Peyer's patch (tissue), 4 donors: ENCODE results near the gene FUT2. TPM values are rescaled to one million over a fixed set of nuclear protein-coding genes. Genes with fewer than 3 reads are reported as not detected.
"Not testable (repeated sequence)": the region's sequence is repeated elsewhere in the genome, so short reads cannot be mapped to it uniquely, and the experiment has no call there.

ENCODE experiments used
- DNase-seq, 3 donors: peaks; one replicate each; pipeline ENCODE4 v3.0.0-alpha.2; 2017 to 2019
- H3K27ac ChIP-seq, 4 donors: fragments of 200-600 bp; sonication (generic); one replicate each; pipeline ENCODE4 v1.5.1; 2016 to 2019
- H3K27me3 ChIP-seq, 2 donors: fragments of 200-600 bp; sonication (generic); one replicate each; pipeline ENCODE4 v1.5.1; 2019
- H3K36me3 ChIP-seq, 3 donors: fragments of 200-600 bp; sonication (generic); one replicate each; pipeline ENCODE4 v1.5.1; 2016 to 2019
- H3K4me1 ChIP-seq, 4 donors: fragments of 200-600 bp; sonication (generic); one replicate each; pipeline ENCODE4 v1.5.1; 2016 to 2019
- H3K4me3 ChIP-seq, 4 donors: fragments of 200-600 bp; sonication (generic); 1 replicate in 3 of 4; 2 replicates in 1 of 4; pipeline ENCODE4 v1.5.1; 2016 to 2019; ENCODE audit warnings: mild to moderate bottlenecking in 1 of 4
- H3K9me3 ChIP-seq, 4 donors: fragments of 200-600 bp; sonication (generic); one replicate each; pipeline ENCODE4 v1.5.1; 2016 to 2019; ENCODE audit warnings: mild to moderate bottlenecking in 1 of 4
- CTCF ChIP-seq, 6 experiments: fragments of 450-650 bp in 4 of 6; fragments of 200-600 bp in 2 of 6; sonication (generic) in 1 of 6; IDR thresholded peaks; one replicate each; pipeline ENCODE4 v1.5.1; 2017 to 2019; ENCODE audit warnings: antibody characterized with exemption in 6 of 6, mild to moderate bottlenecking in 3 of 6, moderate library complexity in 1 of 6
- POLR2A ChIP-seq, 2 donors: fragments of 450-650 bp; IDR thresholded peaks; one replicate each; pipeline ENCODE4 v1.5.1; 2017; ENCODE audit warnings: antibody characterized with exemption in 2 of 2, mild to moderate bottlenecking in 2 of 2, moderate library complexity in 2 of 2
- total RNA-seq, 4 donors: library from RNA; depleted of rRNA; stranded (reverse); fragments of >200 nt; gene quantifications; one replicate each; pipeline ENCODE4 v1.1.0, GENCODE V29; 2016

Gene FUT2
- total RNA-seq, 4 donors from 2014 or later = 11.6 to 91.6 (median 53.8) TPM

GRCh38 chr19:48676887-48677286 is 18.9 kb upstream of the FUT2 start:
- H3K27ac ChIP-seq = peak overlapping the region in 3 of 4 donors; percentile 66 to 95 (median 87)
- H3K9me3 ChIP-seq = no peaks in the 10 kb centered on the region
- H3K36me3 ChIP-seq = no peaks in the 10 kb centered on the region
- TF ChIP-seq CTCF (IDR thresholded peaks at IDR 0.05) = peak in 1 of 6 experiments; percentile 7
- peak; percentile 40 to 66 for TF ChIP-seq POLR2A (IDR thresholded peaks at IDR 0.05)
- DNase-seq = peak in 2 of 3 donors; percentile 75 to 85
- no peaks in the 10 kb centered on the region for H3K27me3 ChIP-seq
- H3K4me3 ChIP-seq = no peak overlapping the region
- peaks cover 0 to 13% (median 0%) of the 10 kb centered on the region in 4 donors for H3K4me1 ChIP-seq

- peaks cover 0 to 13% (median 0%) of the 10 kb centered on the region in 4 donors for H3K4me1 ChIP-seq
- no peak for TF ChIP-seq CTCF (IDR thresholded peaks at IDR 0.05)
- TF ChIP-seq POLR2A (IDR thresholded peaks at IDR 0.05) = peak; percentile 19 to 67
- H3K27me3 ChIP-seq = no peaks in the 10 kb centered on the region
- H3K9me3 ChIP-seq = no peaks in the 10 kb centered on the region
- peak overlapping the region in 3 of 4 donors; percentile 66 to 95 (median 87) for H3K27ac ChIP-seq
- DNase-seq = peak in 2 of 3 donors; percentile 77 to 86
- no peak overlapping the region for H3K4me3 ChIP-seq
- no peaks in the 10 kb centered on the region for H3K36me3 ChIP-seq
Observed at GRCh38 chr19:48678201-48678600, 17.6 kb upstream of the FUT2 start.

- H3K36me3 ChIP-seq, H3K9me3 ChIP-seq, DNase-seq, H3K4me3 ChIP-seq, H3K27ac ChIP-seq, H3K27me3 ChIP-seq: not testable (repeated sequence)
- peaks cover 0 to 23% (median 0%) of the 10 kb centered on the region in 4 donors for H3K4me1 ChIP-seq
Observed at GRCh38 chr19:48680006-48680405, 15.8 kb upstream of the FUT2 start.

GRCh38 chr19:48680436-48681126 is 15.2 kb upstream of the FUT2 start:
- Histone ChIP-seq H3K4me1 (peaks cover 0 to 21% (median 0%) of the 10 kb centered on the region in 4 donors), H3K4me3 (no peak overlapping the region), H3K36me3 (no peaks in the 10 kb centered on the region), H3K27me3 (no peaks in the 10 kb centered on the region), H3K9me3 (no peaks in the 10 kb centered on the region), H3K27ac (peak overlapping the region in 1 of 4 donors; percentile 42)
- no peak for DNase-seq
- TF ChIP-seq POLR2A (IDR thresholded peaks at IDR 0.05) (no peak), CTCF (IDR thresholded peaks at IDR 0.05) (no peak)

- no peaks in the 10 kb centered on the region for H3K27me3 ChIP-seq
- no peaks in the 10 kb centered on the region for H3K9me3 ChIP-seq
- H3K4me1 ChIP-seq = peaks cover 0 to 18% (median 0%) of the 10 kb centered on the region in 4 donors
- DNase-seq = no peak
- H3K36me3 ChIP-seq = no peaks in the 10 kb centered on the region
- H3K4me3 ChIP-seq = no peak overlapping the region
- H3K27ac ChIP-seq = peak overlapping the region in 1 of 4 donors; percentile 42
- no peak for TF ChIP-seq CTCF (IDR thresholded peaks at IDR 0.05)
Observed at GRCh38 chr19:48681127-48681470, 14.7 kb upstream of the FUT2 start.

- no peak overlapping the region for H3K4me3 ChIP-seq
- DNase-seq = no peak
- H3K4me1 ChIP-seq = peaks cover 0 to 14% (median 2%) of the 10 kb centered on the region in 4 donors
- H3K27ac ChIP-seq = no peak overlapping the region
- no peaks in the 10 kb centered on the region for H3K9me3 ChIP-seq
- no peaks in the 10 kb centered on the region for H3K27me3 ChIP-seq
- no peaks in the 10 kb centered on the region for H3K36me3 ChIP-seq
- no peak for TF ChIP-seq POLR2A (IDR thresholded peaks at IDR 0.05)
Observed at GRCh38 chr19:48683349-48683748, 12.4 kb upstream of the FUT2 start.
